Measurements from ENCODE around the gene TRMT5. TPM values are rescaled to one million over a fixed set of nuclear protein-coding genes. Genes with fewer than 3 reads are reported as not detected.
A peak's percentile ranks its signal among the peaks of the same experiment; 100 is the strongest.

The TRMT5 gene
- total and polyA plus RNA-seq, 8 donors, result 2.0 to 9.9 (median 4.2) TPM

DNA sequence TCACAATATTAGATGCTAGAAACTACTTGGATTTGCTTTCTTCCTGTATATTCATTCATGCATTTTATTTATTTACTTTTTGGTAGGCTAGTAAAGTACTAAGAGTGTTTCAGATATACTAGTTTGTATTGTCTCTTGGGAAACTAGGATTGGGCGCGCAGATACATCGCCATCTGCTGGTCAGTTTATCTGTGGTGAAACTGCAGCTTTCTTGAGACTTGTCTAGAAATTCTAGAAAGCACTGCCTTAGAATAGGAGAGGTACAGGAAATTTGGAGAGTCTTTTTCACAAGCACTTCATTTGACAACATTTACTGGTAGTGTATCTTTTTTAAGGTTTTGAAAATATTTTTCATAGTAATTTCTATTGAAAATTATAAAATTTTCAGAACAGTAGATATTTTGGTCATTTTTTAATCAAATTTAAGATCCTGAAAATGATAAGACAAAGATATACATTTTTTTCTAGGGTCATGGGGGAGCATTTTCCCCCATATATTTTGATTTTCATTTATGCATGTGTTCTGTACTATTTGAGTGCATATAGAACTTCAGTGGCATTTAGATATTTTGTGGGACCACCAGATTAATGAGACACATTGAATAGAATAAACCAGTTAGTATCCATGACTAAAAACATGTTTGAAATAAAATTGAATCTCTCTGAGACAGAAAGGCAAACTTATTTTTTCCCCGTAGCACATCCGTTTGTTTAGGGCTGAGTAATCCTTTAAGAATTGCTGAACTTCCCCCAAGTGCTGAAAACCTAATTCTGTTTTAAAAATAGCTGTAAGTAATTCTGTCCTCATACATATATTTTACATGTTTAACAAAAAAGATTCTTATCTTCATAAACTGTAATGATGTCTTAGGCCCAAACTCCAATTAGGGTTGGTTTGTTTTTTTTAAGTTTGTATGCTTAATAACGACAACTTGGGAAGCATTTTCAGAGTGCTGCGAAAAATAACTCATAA, 44.7 kb upstream of the TRMT5 start:
- WGBS, 5 donors, result 47 to 55% (median 50%) methylated on average over 7 of the region's 7 CpGs
- intact Hi-C loops (cut with DNase I; ENCODE audit: low total_unique reads), result loop anchor here (10.0 kb wide), 1 partner anchor 401 kb away; no protein-coding TSS in a partner anchor
- peak; percentile 56 to 87 for DNase-seq
- no peaks in the 10 kb centered on the region for H3K9me3 ChIP-seq
- no peak overlapping the region for H3K27ac ChIP-seq
- H3K4me1 ChIP-seq, result no peaks in the 10 kb centered on the region
- no peaks in the 10 kb centered on the region for H3K27me3 ChIP-seq
- H3K36me3 ChIP-seq, result no peaks in the 10 kb centered on the region
- H3K4me3 ChIP-seq, result no peak overlapping the region
- no peak for TF ChIP-seq POLR2AphosphoS5 (IDR thresholded peaks at IDR 0.05)
- TF ChIP-seq CTCF (IDR thresholded peaks at IDR 0.05), result peak in 5 of 7 experiments; percentile 68 to 83 (median 74)

GRCh38 chr14:61019537-61019936, 38.7 kb upstream of the TRMT5 start:
- intact Hi-C loops (cut with DNase I; ENCODE audit: low total_unique reads), result no loop called here
- no peak for DNase-seq
- no peaks in the 10 kb centered on the region for H3K27me3 ChIP-seq
- H3K4me3 ChIP-seq, result no peak overlapping the region
- H3K27ac ChIP-seq, result no peak overlapping the region
- WGBS, 5 donors, result 67 to 86% (median 77%) methylated on average over 1 of the region's 1 CpG
- peaks cover 0 to 7% (median 3%) of the 10 kb centered on the region in 4 donors for H3K9me3 ChIP-seq
- no peaks in the 10 kb centered on the region for H3K4me1 ChIP-seq
- TF ChIP-seq EP300 (IDR thresholded peaks at IDR 0.05) (no peak), POLR2A (IDR thresholded peaks at IDR 0.05) (no peak), POLR2AphosphoS5 (IDR thresholded peaks at IDR 0.05) (no peak), CTCF (IDR thresholded peaks at IDR 0.05) (no peak)
- H3K36me3 ChIP-seq, result peaks cover 0 to 4% (median 0%) of the 10 kb centered on the region in 4 donors

DNA sequence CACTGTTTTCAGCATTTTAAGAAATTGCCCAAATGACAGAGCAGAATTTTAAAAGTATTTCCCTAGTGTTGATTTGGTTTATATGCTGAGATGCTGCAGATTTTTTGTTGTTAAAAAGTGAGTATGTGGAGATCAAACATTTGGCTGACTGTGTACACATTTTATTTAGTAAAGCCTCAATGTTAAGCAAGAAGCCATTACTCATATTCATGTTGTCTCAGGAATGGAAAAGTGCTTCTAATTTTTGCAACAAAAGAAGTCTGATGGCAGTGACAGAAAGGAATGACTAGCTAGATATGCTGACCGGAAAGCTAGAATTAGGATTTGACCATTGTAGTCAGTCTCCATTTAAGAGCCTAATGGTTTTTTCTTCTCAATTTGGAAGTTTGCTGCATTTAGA, 22.7 kb upstream of the TRMT5 start:
- Histone ChIP-seq H3K27ac (no peak overlapping the region), H3K4me3 (no peak overlapping the region), H3K27me3 (no peaks in the 10 kb centered on the region), H3K36me3 (peaks cover 0 to 6% (median 2%) of the 10 kb centered on the region in 4 donors), H3K4me1 (no peaks in the 10 kb centered on the region), H3K9me3 (no peaks in the 10 kb centered on the region)
- DNase-seq, result no peak
- 96 to 100% (median 98%) methylated on average over 1 of the region's 1 CpG for WGBS, 5 donors
- no peak for TF ChIP-seq POLR2AphosphoS5 (IDR thresholded peaks at IDR 0.05)
- no peak for TF ChIP-seq EP300 (IDR thresholded peaks at IDR 0.05)
- TF ChIP-seq CTCF (IDR thresholded peaks at IDR 0.05), result no peak
- no peak for TF ChIP-seq POLR2A (IDR thresholded peaks at IDR 0.05)
- intact Hi-C loops (cut with DNase I; ENCODE audit: low total_unique reads), result no loop called here

DNA sequence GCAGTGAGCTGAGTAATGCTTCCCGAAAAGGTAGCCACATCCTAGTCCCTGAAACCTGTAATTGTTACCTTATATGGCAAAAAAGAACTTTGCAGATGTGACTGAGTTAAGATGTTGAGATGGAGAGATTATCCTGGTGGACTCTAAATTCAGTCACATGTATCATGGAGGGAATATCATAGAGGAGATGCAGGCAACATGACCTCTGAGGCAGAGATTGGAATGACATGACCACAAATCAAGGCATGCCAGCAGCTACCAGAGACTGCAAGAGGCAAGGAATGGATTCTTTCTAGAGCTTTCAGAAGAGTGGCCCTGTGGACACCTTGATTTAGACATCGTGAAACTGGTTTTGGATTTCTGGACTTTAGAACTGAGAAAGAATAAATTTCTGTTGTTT, 18.7 kb upstream of the TRMT5 start:
- no peak overlapping the region for H3K4me3 ChIP-seq
- no peak for DNase-seq
- no peaks in the 10 kb centered on the region for H3K4me1 ChIP-seq
- intact Hi-C loops (cut with DNase I; ENCODE audit: low total_unique reads), result no loop called here
- whole genome bisulfite sequencing, 5 donors, result 93 to 98% (median 96%) methylated on average over 2 of the region's 2 CpGs
- no peak for TF ChIP-seq POLR2A (IDR thresholded peaks at IDR 0.05)
- no peak for TF ChIP-seq EP300 (IDR thresholded peaks at IDR 0.05)
- TF ChIP-seq POLR2AphosphoS5 (IDR thresholded peaks at IDR 0.05), result no peak
- no peak for TF ChIP-seq CTCF (IDR thresholded peaks at IDR 0.05)
- H3K9me3 ChIP-seq, result peaks cover 0 to 5% (median 0%) of the 10 kb centered on the region in 4 donors
- no peaks in the 10 kb centered on the region for H3K27me3 ChIP-seq
- H3K36me3 ChIP-seq, result peaks cover 0 to 12% (median 8%) of the 10 kb centered on the region in 4 donors
- no peak overlapping the region for H3K27ac ChIP-seq
